Hematopoietic multipotent progenitor cell treated with erythropoietin and hydrocortisone succinate and interleukin-3 and kit ligand, for 15 days (in vitro differentiated cells): ENCODE data around the gene NME1.

Experiments
- DNase-seq: peaks from one replicate; pipeline ENCODE4 v3.0.0-alpha.2; 2015; ENCODE audit warnings: low spot score

NME1 gene

DNA sequence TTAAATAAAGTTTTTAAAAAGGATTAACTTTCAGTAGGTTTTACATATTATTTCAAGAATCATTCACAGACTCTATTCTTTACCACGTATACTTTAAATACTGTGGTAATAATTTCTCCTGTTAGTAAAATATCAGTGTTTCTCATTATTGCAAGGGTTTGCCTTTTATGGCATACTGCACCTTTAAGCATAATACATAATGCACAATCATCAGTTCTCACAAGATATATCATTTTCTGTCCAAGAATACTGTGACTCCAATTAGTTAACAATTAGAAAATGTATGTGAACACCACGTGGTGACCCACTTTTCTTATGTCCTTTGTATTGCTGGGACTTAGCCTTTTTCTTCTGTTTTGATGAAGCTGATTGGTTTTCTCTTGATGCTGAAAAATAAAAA lies 38.5 kb downstream of the NME1 start:
- no peak for DNase-seq

DNA sequence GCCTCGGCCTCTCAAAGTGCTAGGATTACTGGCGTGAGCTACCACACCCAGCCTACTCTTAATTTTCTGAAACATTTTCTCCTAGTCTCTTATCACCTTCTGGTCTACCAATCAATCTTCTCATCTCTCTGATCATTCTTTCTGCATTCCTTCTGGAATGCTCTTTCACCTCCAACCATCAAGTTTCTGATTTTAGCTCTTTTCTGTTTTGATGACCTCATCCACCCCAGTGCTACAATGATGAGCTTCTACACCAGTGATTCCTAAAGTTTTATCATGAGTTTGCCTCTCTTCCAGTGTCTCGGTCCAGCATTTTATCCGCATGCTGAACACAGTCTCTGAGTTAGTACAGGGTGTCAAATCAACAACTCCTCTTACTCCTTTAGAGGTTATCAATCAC lies 44.4 kb downstream of the NME1 start:
- DNase-seq: no peak

DNA sequence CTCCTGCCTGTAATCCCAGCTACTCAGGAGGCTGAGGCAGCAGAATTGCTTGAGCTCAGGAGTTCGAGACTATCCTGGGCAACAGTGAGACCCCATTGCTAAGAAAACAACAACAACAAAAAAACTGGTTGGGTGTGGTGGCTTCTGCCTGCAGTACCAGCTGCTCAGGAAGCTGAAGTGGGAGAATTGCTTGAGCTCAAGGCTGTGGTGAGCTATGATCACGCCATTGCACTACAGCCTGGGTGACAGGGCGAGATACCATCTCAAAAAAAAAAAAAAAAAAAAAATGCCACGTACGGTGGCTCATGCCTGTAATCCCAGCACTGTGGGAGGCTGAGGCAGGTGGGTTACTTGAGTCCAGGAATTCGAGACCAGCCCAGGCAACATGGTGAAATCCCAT lies 46.9 kb downstream of the NME1 start:
- no peak for DNase-seq

DNA sequence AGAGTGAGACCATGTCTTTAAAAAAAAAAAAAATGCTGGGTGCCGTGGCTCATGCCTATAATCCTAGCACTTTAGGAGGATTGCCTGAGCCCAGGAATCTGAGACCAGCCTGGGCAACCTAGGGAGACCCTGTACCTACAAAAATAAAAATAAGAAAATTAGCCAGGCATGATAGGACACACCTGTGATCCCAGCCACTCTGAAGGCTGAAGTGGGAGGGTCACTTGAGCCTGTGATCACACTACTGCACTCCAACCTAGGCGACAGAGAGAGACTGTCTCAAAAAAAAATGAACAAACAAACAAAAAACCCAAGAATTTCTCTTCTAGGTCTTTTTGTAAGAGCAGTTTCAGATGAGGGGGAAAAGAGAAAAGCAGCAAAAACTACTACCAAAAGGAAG lies 47.5 kb downstream of the NME1 start:
- DNase-seq: no peak

DNA sequence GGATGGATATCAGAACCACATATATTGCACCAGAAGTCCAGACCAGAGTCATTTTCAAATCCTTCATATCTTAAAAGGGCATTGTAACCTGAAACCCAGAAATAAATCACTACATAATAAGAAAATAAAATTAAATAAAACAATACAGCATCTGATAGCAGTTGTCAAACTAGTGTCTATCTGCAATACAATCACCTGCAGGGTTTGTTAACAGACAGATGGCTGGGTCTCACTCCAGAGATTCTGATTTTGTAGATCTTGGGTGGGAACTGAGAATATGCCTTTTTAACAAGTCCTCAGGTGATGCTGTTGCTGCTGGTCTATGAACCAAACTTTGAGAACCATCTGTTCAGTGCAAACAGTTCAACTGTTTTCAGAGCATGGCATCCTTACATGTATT lies 50.5 kb downstream of the NME1 start:
- DNase-seq: no peak
